H9 (cell line): Measurements from ENCODE around the gene RASGEF1C. TPM values are rescaled to one million over a fixed set of nuclear protein-coding genes. Genes with fewer than 3 reads are reported as not detected.

Experiments used
- DNase-seq: peaks from one replicate; pipeline ENCODE4 v3.0.0-alpha.2; 2017
- H2AFZ ChIP-seq: one replicate; pipeline ENCODE4 v1.6.1; 2013; ENCODE audit warnings: mild to moderate bottlenecking, low read length, control low read depth, moderate library complexity
- H2AK5ac ChIP-seq: 2 replicates; pipeline ENCODE4 v1.6.1; 2013; ENCODE audit warnings: low read length, control low read depth, mixed read lengths; ENCODE audit not compliant: insufficient read length
- H2BK120ac ChIP-seq: one replicate; pipeline ENCODE4 v1.6.1; 2013; ENCODE audit warnings: low read depth, mild to moderate bottlenecking, low read length, control low read depth, inconsistent platforms; ENCODE audit not compliant: poor library complexity, severe bottlenecking
- H2BK12ac ChIP-seq: 2 replicates; pipeline ENCODE4 v1.6.1; 2013; ENCODE audit warnings: low read length, control low read depth, mixed read lengths, low read depth; ENCODE audit not compliant: insufficient read length
- H2BK15ac ChIP-seq: 2 replicates; pipeline ENCODE4 v1.6.1; 2013; ENCODE audit warnings: low read depth, low read length, control low read depth
- H2BK20ac ChIP-seq: one replicate; pipeline ENCODE4 v1.6.1; 2013; ENCODE audit warnings: low read depth, mild to moderate bottlenecking, low read length, control low read depth, inconsistent platforms; ENCODE audit not compliant: poor library complexity, severe bottlenecking
- H2BK5ac ChIP-seq: 2 replicates; pipeline ENCODE4 v1.6.1; 2013; ENCODE audit warnings: low read length, control low read depth, mixed read lengths; ENCODE audit not compliant: insufficient read length
- H3K14ac ChIP-seq: 2 replicates; pipeline ENCODE4 v1.6.1; 2013; ENCODE audit warnings: low read length, control low read depth; ENCODE audit not compliant: insufficient read depth
- H3K18ac ChIP-seq: 2 replicates; pipeline ENCODE4 v1.6.1; 2013; ENCODE audit warnings: low read depth, mild to moderate bottlenecking, mixed read lengths, low read length, control low read depth; ENCODE audit not compliant: insufficient read length
- H3K23ac ChIP-seq: 2 replicates; pipeline ENCODE4 v1.6.1; 2013; ENCODE audit warnings: low read length, control low read depth, mixed read lengths, low read depth; ENCODE audit not compliant: insufficient read length
- H3K23me2 ChIP-seq: 2 replicates; pipeline ENCODE4 v1.6.1; 2013; ENCODE audit warnings: low read depth, mild to moderate bottlenecking, mixed read lengths, low read length, control low read depth; ENCODE audit not compliant: insufficient read length, poor library complexity, severe bottlenecking
- H3K27ac ChIP-seq: 2 replicates; pipeline ENCODE4 v1.5.1; 2013; ENCODE audit warnings: low read length, control low read depth, mixed read lengths, low read depth; ENCODE audit not compliant: insufficient read length
- H3K27me3 ChIP-seq: 2 replicates; pipeline ENCODE4 v1.6.1; 2013; ENCODE audit warnings: low read length, control low read depth, inconsistent platforms; ENCODE audit not compliant: insufficient read depth
- H3K4ac ChIP-seq: 2 replicates; pipeline ENCODE4 v1.6.1; 2013; ENCODE audit warnings: low read depth, mild to moderate bottlenecking, control low read depth, inconsistent platforms, low read length, moderate library complexity
- H3K4me1 ChIP-seq: 2 replicates; pipeline ENCODE4 v1.6.1; 2013; ENCODE audit warnings: low read length, control low read depth, inconsistent platforms; ENCODE audit not compliant: insufficient read depth
- H3K4me2 ChIP-seq: 2 replicates; pipeline ENCODE4 v1.6.1; 2013; ENCODE audit warnings: low read length, control low read depth, mixed read lengths; ENCODE audit not compliant: insufficient read length, insufficient read depth
- H3K56ac ChIP-seq: 2 replicates; pipeline ENCODE4 v1.6.1; 2013; ENCODE audit warnings: low read depth, mild to moderate bottlenecking, mixed read lengths, low read length, control low read depth; ENCODE audit not compliant: insufficient read length
- H3K79me1 ChIP-seq: 2 replicates; pipeline ENCODE4 v1.6.1; 2013; ENCODE audit warnings: low read depth, mild to moderate bottlenecking, moderate library complexity, low read length, control low read depth, inconsistent platforms; ENCODE audit not compliant: insufficient read depth, poor library complexity, severe bottlenecking
- H3K79me2 ChIP-seq: 2 replicates; pipeline ENCODE4 v1.6.1; 2013; ENCODE audit warnings: low read length, control low read depth, inconsistent platforms; ENCODE audit not compliant: insufficient read depth
- H3K9ac ChIP-seq: 2 replicates; pipeline ENCODE4 v1.6.1; 2013; ENCODE audit warnings: low read length, control low read depth, mixed read lengths; ENCODE audit not compliant: insufficient read length; ENCODE audit errors: extremely low read depth
- H3K9me3 ChIP-seq: one replicate; pipeline ENCODE4 v1.6.1; 2013; ENCODE audit warnings: low read depth, low read length, inconsistent platforms; ENCODE audit not compliant: control insufficient read depth
- H3T11ph ChIP-seq: one replicate; pipeline ENCODE4 v1.6.1; 2013; ENCODE audit warnings: mild to moderate bottlenecking, low read length, control low read depth, inconsistent platforms
- H4K20me1 ChIP-seq: one replicate; pipeline ENCODE4 v1.6.1; 2013; ENCODE audit not compliant: control insufficient read depth, insufficient read length, insufficient read depth
- H4K5ac ChIP-seq: 2 replicates; pipeline ENCODE4 v1.6.1; 2013; ENCODE audit warnings: low read depth, mild to moderate bottlenecking, mixed read lengths, low read length, control low read depth; ENCODE audit not compliant: insufficient read length
- H4K8ac ChIP-seq: replicated peaks from 2 replicates; pipeline ENCODE4 v1.6.1; 2013; ENCODE audit warnings: low read length, control low read depth, mixed read lengths, low read depth; ENCODE audit not compliant: insufficient read length
- H4K91ac ChIP-seq: 2 replicates; pipeline ENCODE4 v1.6.1; 2013; ENCODE audit warnings: low read depth, mild to moderate bottlenecking, moderate library complexity, mixed read lengths, low read length, control low read depth; ENCODE audit not compliant: insufficient read length
- H3K27ac Mint-ChIP-seq, 3 experiments: 2 replicates in 2 of 3; 3 replicates in 1 of 3; pipeline ENCODE4 v1.8.0; 2020 to 2021; ENCODE audit warnings: mixed read lengths in 3 of 3, mild to moderate bottlenecking in 1 of 3, moderate library complexity in 1 of 3
- H3K27me3 Mint-ChIP-seq: 2 replicates; pipeline ENCODE4 v1.8.0; 2021; ENCODE audit warnings: low read depth, mild to moderate bottlenecking, moderate library complexity, mixed read lengths
- H3K36me3 Mint-ChIP-seq, 3 experiments: 2 replicates in 2 of 3; 3 replicates in 1 of 3; pipeline ENCODE4 v1.8.0; 2020 to 2021; ENCODE audit warnings: low read depth in 3 of 3, mixed read lengths in 3 of 3; ENCODE audit not compliant: insufficient read depth in 1 of 3
- H3K4me1 Mint-ChIP-seq, 2 experiments: 2 replicates each; pipeline ENCODE4 v1.8.0; 2020; ENCODE audit warnings: mixed read lengths in 2 of 2
- H3K4me3 Mint-ChIP-seq, 2 experiments: 2 replicates in 1 of 2; 3 replicates in 1 of 2; pipeline ENCODE4 v1.8.0; 2020 to 2021; ENCODE audit warnings: mild to moderate bottlenecking in 2 of 2, mixed read lengths in 2 of 2, moderate library complexity in 1 of 2
- H3K9me3 Mint-ChIP-seq, 2 experiments: 2 replicates in 1 of 2; 3 replicates in 1 of 2; pipeline ENCODE4 v1.8.0; 2020; ENCODE audit warnings: mild to moderate bottlenecking in 2 of 2, mixed read lengths in 2 of 2, moderate library complexity in 1 of 2
- CTCF ChIP-seq: fragments of 200-600 bp; sonication (generic); conservative IDR thresholded peaks from 3 replicates; pipeline ENCODE4 v1.8.0; 2021; ENCODE audit warnings: antibody characterized with exemption, mild to moderate bottlenecking
- WGBS: extraction: QIAGEN DNeasy Blood & Tissue Kit; methylation state at CpG from one replicate; pipeline ENCODE4 v1.1.7; 2013; ENCODE audit warnings: missing lambda C conversion rate, low lambda C conversion rate, mixed read lengths; ENCODE audit not compliant: insufficient read length; ENCODE audit errors: extremely low coverage; 5-methylcytosine and 5-hydroxymethylcytosine counted together
- total RNA-seq: library from RNA; stranded (reverse); gene quantifications from 2 replicates; pipeline ENCODE4 v1.2.1, GENCODE V29; 2021

RASGEF1C gene
- total RNA-seq, 1 experiment from 2014 or later: 0.83 TPM

- Mint-ChIP-seq H3K4me1 (0 out of 4 replicates have a peak, but pooled peaks cover 0 to 3% of the 10 kb centered on the region in 2 experiments), H3K27me3 (peaks cover 6% of the 10 kb centered on the region), H3K36me3 (no peaks in the 10 kb centered on the region; a peak in 1 of 7 replicates), H3K9me3 (no peaks in the 10 kb centered on the region), H3K4me3 (no peak overlapping the region), H3K27ac (no peak overlapping the region)
- Histone ChIP-seq H3K14ac (no peak overlapping the region; the same call in 1 of the 2 replicates), H3K4me2 (no peak overlapping the region), H3K79me1 (no peaks in the 10 kb centered on the region), H2AK5ac (no peak overlapping the region), H2BK15ac (no peak overlapping the region), H3K18ac (no peak overlapping the region), H3T11ph (no peak overlapping the region), H2BK5ac (no peak overlapping the region), H3K4me1 (no peaks in the 10 kb centered on the region), H4K8ac (no peak overlapping the region), H4K5ac (no peak overlapping the region), H4K91ac (no peak overlapping the region), H2BK120ac (no peak overlapping the region), H2BK20ac (no peak overlapping the region), H3K23me2 (no peaks in the 10 kb centered on the region), H4K20me1 (no peaks in the 10 kb centered on the region), H2BK12ac (no peak overlapping the region), H3K27me3 (no peaks in the 10 kb centered on the region), H3K79me2 (no peaks in the 10 kb centered on the region), H3K9ac (no peak overlapping the region), H3K56ac (no peak overlapping the region), H3K23ac (no peak overlapping the region), H3K27ac (no peak overlapping the region), H2AFZ (no peak overlapping the region), H3K4ac (no peak overlapping the region), H3K9me3 (no peaks in the 10 kb centered on the region)
- DNase-seq: no peak
- TF ChIP-seq CTCF: no peak
- WGBS: no CpG with 5 or more reads among the region's 11 CpGs
Observed at GRCh38 chr5:180138976-180139730, 69.9 kb downstream of the RASGEF1C start.
